SU-DHL-6 (cell line): ENCODE measurements around the gene KIAA1191.

ENCODE experiments used
- H2AFZ ChIP-seq: fragments of 200-600 bp; sonication (generic); 2 replicates; pipeline ENCODE4 v1.6.1; 2014; ENCODE audit warnings: low read depth, mild to moderate bottlenecking, moderate library complexity, mixed read lengths, antibody characterized with exemption, low read length; ENCODE audit not compliant: severe bottlenecking
- H3F3A ChIP-seq: fragments of 200-600 bp; shearing (Covaris generic); 2 replicates; pipeline ENCODE4 v1.6.0; 2016; ENCODE audit warnings: antibody characterized with exemption, mild to moderate bottlenecking; ENCODE audit not compliant: insufficient read depth
- H3K27ac ChIP-seq: fragments of 200-600 bp; sonication (generic); 2 replicates; pipeline ENCODE4 v1.5.1; 2016; ENCODE audit warnings: low read depth, mild to moderate bottlenecking, low read length, moderate library complexity, mixed read lengths
- H3K27me3 ChIP-seq: fragments of 200-600 bp; sonication (generic), shearing (Covaris generic); 2 replicates; pipeline ENCODE4 v1.6.0; 2014; ENCODE audit warnings: mild to moderate bottlenecking, low read length
- H3K36me3 ChIP-seq: fragments of 200-600 bp; sonication (generic); 2 replicates; pipeline ENCODE4 v1.6.1; 2014; ENCODE audit warnings: mild to moderate bottlenecking, low read length, mixed read lengths
- H3K4me2 ChIP-seq: fragments of 300-600, 200-600 bp; shearing (Covaris generic), sonication (generic); 2 replicates; pipeline ENCODE4 v1.6.0; 2014; ENCODE audit warnings: low read length, low read depth, mild to moderate bottlenecking; ENCODE audit not compliant: poor library complexity, severe bottlenecking
- H3K4me3 ChIP-seq: fragments of 200-600 bp; sonication (generic); 2 replicates; pipeline ENCODE4 v1.5.1; 2014; ENCODE audit warnings: antibody characterized with exemption, low read length, mild to moderate bottlenecking, mixed read lengths; ENCODE audit not compliant: insufficient read depth, poor library complexity, severe bottlenecking
- H3K79me2 ChIP-seq: fragments of 200-600 bp; sonication (generic); 2 replicates; pipeline ENCODE4 v1.6.1; 2014; ENCODE audit warnings: mild to moderate bottlenecking, low read length, moderate library complexity; ENCODE audit not compliant: insufficient read depth
- H3K9ac ChIP-seq: fragments of 200-600 bp; sonication (generic); 2 replicates; pipeline ENCODE4 v1.7.0; 2014; ENCODE audit warnings: mild to moderate bottlenecking, low read length
- H3K9me2 ChIP-seq: fragments of 200-600 bp; sonication (generic); replicated peaks from 2 replicates; pipeline ENCODE4 v1.6.1; 2014; ENCODE audit warnings: low read length; ENCODE audit not compliant: insufficient read depth
- H3K9me3 ChIP-seq: fragments of 200-600 bp; sonication (generic); 2 replicates; pipeline ENCODE4 v1.6.1; 2014; ENCODE audit warnings: low read length, mixed read lengths; ENCODE audit not compliant: insufficient read depth
- H4K20me1 ChIP-seq: fragments of 200-600 bp; sonication (generic); 2 replicates; pipeline ENCODE4 v1.6.1; 2014; ENCODE audit warnings: low read depth, mild to moderate bottlenecking, antibody characterized with exemption, low read length, moderate library complexity, mixed read lengths
- EZH2phosphoT487 ChIP-seq: fragments of 200-600 bp; sonication (generic), shearing (Covaris generic); conservative IDR thresholded peaks from 2 replicates; pipeline ENCODE4 v1.6.1; 2018; ENCODE audit warnings: mild to moderate bottlenecking, antibody characterized with exemption, low read length, moderate library complexity, mixed read lengths
- TF ChIP-seq, protein P1 (sequence below): fragments of 200-600 bp; sonication (generic); IDR thresholded peaks from one replicate; pipeline ENCODE4 v1.5.1; 2017; ENCODE audit warnings: antibody characterized with exemption, mild to moderate bottlenecking, low read length, moderate library complexity; ENCODE audit not compliant: insufficient read depth, poor library complexity, severe bottlenecking

The KIAA1191 gene

DNA sequence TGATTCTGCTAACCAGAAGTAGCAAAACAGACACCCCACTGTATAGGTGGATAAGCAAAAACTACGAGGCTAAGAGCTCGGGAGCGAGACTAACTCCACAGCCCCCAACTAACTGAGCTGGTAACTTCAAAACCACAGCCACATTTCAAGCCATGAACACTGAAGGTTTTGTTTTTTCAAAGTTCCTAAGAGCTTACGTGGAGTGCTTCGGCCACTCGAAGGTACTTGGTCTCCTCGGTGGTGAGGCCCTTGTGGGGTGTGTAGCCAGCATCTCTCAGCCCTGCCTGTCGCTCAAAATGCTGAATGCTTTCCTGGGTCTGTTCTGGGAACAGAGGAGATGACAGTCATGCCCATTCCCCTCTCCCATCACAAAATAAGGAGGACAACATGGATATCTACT lies 11.1 kb downstream of the KIAA1191 start:
- Histone ChIP-seq H4K20me1 (no peaks in the 10 kb centered on the region), H3K27me3 (no peaks in the 10 kb centered on the region), H3K9ac (no peak overlapping the region), H3K27ac (no peak overlapping the region), H3K9me2 (no peaks in the 10 kb centered on the region), H3K36me3 (peaks cover 6% of the 10 kb centered on the region; the same call in 1 of the 2 replicates), H3K4me2 (no peak overlapping the region), H3K4me3 (no peak overlapping the region), H2AFZ (no peak overlapping the region), H3K79me2 (0 out of 2 replicates have a peak, but pooled peaks cover 6% of the 10 kb centered on the region), H3K9me3 (no peaks in the 10 kb centered on the region), H3F3A (no peaks in the 10 kb centered on the region)
- TF ChIP-seq, protein P1, sequence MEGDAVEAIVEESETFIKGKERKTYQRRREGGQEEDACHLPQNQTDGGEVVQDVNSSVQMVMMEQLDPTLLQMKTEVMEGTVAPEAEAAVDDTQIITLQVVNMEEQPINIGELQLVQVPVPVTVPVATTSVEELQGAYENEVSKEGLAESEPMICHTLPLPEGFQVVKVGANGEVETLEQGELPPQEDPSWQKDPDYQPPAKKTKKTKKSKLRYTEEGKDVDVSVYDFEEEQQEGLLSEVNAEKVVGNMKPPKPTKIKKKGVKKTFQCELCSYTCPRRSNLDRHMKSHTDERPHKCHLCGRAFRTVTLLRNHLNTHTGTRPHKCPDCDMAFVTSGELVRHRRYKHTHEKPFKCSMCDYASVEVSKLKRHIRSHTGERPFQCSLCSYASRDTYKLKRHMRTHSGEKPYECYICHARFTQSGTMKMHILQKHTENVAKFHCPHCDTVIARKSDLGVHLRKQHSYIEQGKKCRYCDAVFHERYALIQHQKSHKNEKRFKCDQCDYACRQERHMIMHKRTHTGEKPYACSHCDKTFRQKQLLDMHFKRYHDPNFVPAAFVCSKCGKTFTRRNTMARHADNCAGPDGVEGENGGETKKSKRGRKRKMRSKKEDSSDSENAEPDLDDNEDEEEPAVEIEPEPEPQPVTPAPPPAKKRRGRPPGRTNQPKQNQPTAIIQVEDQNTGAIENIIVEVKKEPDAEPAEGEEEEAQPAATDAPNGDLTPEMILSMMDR = no peak
- TF ChIP-seq EZH2phosphoT487 = no peak

DNA sequence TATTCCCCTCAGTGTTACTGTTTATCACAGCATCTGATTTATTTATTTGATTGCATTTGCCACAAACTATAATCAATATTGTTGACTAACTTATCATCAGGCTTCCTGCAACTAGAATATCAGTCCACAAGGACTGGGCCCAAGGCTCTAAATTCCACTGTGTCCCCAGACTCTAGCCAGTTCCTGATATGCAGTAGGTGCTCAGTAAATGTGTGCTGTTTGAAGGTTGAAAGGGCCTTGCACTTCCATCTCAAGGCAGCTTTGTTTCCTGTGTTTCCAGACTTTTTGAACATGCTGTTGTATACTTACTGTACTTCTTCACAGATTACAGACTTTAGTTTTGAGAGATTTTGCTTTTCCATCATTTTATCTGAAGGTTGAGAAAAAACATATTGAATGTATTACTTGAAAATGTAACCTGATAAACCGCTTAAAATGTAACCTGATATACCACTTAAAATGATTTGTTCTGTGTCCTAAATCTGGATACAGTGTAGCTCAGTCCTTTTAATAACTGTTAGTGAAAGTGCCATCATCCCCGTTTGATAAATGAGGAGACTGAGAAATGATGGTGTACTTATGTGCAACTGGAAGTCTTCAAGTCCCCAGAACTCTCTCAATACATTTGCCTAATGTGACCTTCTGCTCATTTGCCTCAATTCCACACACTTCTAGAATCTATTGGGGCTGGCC lies 18.7 kb downstream of the KIAA1191 start:
- no peaks in the 10 kb centered on the region for H3K79me2 ChIP-seq
- H3K9me2 ChIP-seq = no peaks in the 10 kb centered on the region
- no peaks in the 10 kb centered on the region for H3K9me3 ChIP-seq
- H3K36me3 ChIP-seq = peaks cover 6% of the 10 kb centered on the region; the same call in 1 of the 2 replicates
- H2AFZ ChIP-seq = no peak overlapping the region
- no peak overlapping the region for H3K4me2 ChIP-seq
- no peak overlapping the region for H3K9ac ChIP-seq
- H3K27ac ChIP-seq = no peak overlapping the region
- no peaks in the 10 kb centered on the region for H4K20me1 ChIP-seq
- TF ChIP-seq EZH2phosphoT487 = no peak
- TF ChIP-seq, protein P1 = no peak
- H3F3A ChIP-seq = no peaks in the 10 kb centered on the region
- no peak overlapping the region for H3K4me3 ChIP-seq
- H3K27me3 ChIP-seq = no peaks in the 10 kb centered on the region

DNA sequence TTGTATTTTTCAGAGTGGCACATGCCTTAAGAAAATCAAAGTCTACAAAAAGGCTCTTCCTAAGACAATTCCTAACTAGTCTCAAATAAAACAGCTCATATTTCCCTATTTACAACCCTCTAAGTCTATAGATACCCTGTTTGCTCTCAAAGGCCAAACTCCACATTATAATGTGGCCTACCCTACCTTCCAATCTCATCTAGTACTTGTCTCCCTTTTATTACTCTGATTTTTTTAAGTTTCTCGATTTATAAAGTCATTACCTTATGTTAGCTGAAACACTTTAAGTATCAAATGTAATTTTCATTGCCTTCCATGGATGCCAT lies 19.4 kb downstream of the KIAA1191 start:
- Histone ChIP-seq H3K4me3 (no peak overlapping the region), H2AFZ (no peak overlapping the region), H3K9me3 (no peaks in the 10 kb centered on the region), H3K36me3 (peaks cover 6% of the 10 kb centered on the region; the same call in 1 of the 2 replicates), H3K27me3 (no peaks in the 10 kb centered on the region), H3K27ac (no peak overlapping the region), H3K9me2 (no peaks in the 10 kb centered on the region), H3K79me2 (no peaks in the 10 kb centered on the region), H3K4me2 (no peak overlapping the region), H3K9ac (no peak overlapping the region), H4K20me1 (no peaks in the 10 kb centered on the region), H3F3A (no peaks in the 10 kb centered on the region)
- no peak for TF ChIP-seq EZH2phosphoT487
- TF ChIP-seq, protein P1 = no peak
